Karpas-422 (cell line): ENCODE measurements around the gene AMBRA1. TPM values are rescaled to one million over a fixed set of nuclear protein-coding genes. Genes with fewer than 3 reads are reported as not detected.

Experiments
- DNase-seq: peaks from one replicate; pipeline ENCODE4 v3.0.0-alpha.2; 2015
- H2AFZ ChIP-seq: fragments of 200-600 bp; sonication (generic); 2 replicates; pipeline ENCODE4 v1.6.1; 2014; ENCODE audit warnings: antibody characterized with exemption, low read length, mixed read lengths
- H3K27ac ChIP-seq: fragments of 200-600 bp; sonication (generic); 2 replicates; pipeline ENCODE4 v1.5.1; 2014; ENCODE audit warnings: mild to moderate bottlenecking, low read length, moderate library complexity
- H3K27me3 ChIP-seq: fragments of 200-600 bp; sonication (generic); 2 replicates; pipeline ENCODE4 v1.6.1; 2014; ENCODE audit warnings: low read length, mixed read lengths
- H3K36me3 ChIP-seq: fragments of 200-600 bp; sonication (generic); 2 replicates; pipeline ENCODE4 v1.6.1; 2014; ENCODE audit warnings: low read length, mixed read lengths; ENCODE audit not compliant: insufficient read depth
- H3K4me1 ChIP-seq: fragments of 200-600 bp; sonication (generic); 2 replicates; pipeline ENCODE4 v1.6.1; 2014; ENCODE audit warnings: mild to moderate bottlenecking, low read length, mixed read lengths
- H3K4me2 ChIP-seq: fragments of 200-600 bp; sonication (generic); 2 replicates; pipeline ENCODE4 v1.6.1; 2014; ENCODE audit warnings: low read length, low read depth, mild to moderate bottlenecking; ENCODE audit not compliant: poor library complexity, severe bottlenecking
- H3K4me3 ChIP-seq: fragments of 200-600 bp; sonication (generic); 2 replicates; pipeline ENCODE4 v1.5.1; 2014; ENCODE audit warnings: mild to moderate bottlenecking, antibody characterized with exemption, low read length, mixed read lengths
- H3K79me2 ChIP-seq: fragments of 200-600 bp; sonication (generic); 2 replicates; pipeline ENCODE4 v1.6.1; 2014; ENCODE audit warnings: mild to moderate bottlenecking, low read length, mixed read lengths
- H3K9ac ChIP-seq: fragments of 200-600 bp; sonication (generic); 2 replicates; pipeline ENCODE4 v1.6.0; 2014; ENCODE audit warnings: low read length
- H3K9me2 ChIP-seq: fragments of 200-600 bp; sonication (generic), shearing (Covaris generic); replicated peaks from 2 replicates; pipeline ENCODE4 v1.6.0; 2014; ENCODE audit warnings: mild to moderate bottlenecking, low read length, moderate library complexity; ENCODE audit not compliant: insufficient read depth
- H3K9me3 ChIP-seq: fragments of 300-700, 200-600 bp; sonication (generic); 2 replicates; pipeline ENCODE4 v1.6.1; 2014; ENCODE audit warnings: low read length, mixed read lengths
- H4K20me1 ChIP-seq: fragments of 200-600 bp; sonication (generic); 2 replicates; pipeline ENCODE4 v1.6.1; 2014; ENCODE audit warnings: mild to moderate bottlenecking, antibody characterized with exemption, low read length, low read depth; ENCODE audit not compliant: insufficient read depth
- total RNA-seq: library from RNA; depleted of rRNA; stranded (reverse); fragments of >200 nt; shearing (Covaris generic); gene quantifications from 2 replicates; pipeline ENCODE4 v1.2.3, GENCODE V29; 2014; ENCODE audit warnings: low replicate concordance

AMBRA1 gene
- total RNA-seq, 1 experiment from 2014 or later: 30.3 TPM

- Histone ChIP-seq H3K36me3 (no peaks in the 10 kb centered on the region), H3K79me2 (no peaks in the 10 kb centered on the region), H4K20me1 (no peaks in the 10 kb centered on the region), H3K4me3 (no peak overlapping the region), H3K4me2 (no peak overlapping the region), H2AFZ (no peak overlapping the region), H3K27ac (no peak overlapping the region), H3K27me3 (no peaks in the 10 kb centered on the region), H3K9me3 (no peaks in the 10 kb centered on the region), H3K9ac (no peak overlapping the region), H3K9me2 (no peaks in the 10 kb centered on the region), H3K4me1 (no peaks in the 10 kb centered on the region)
- no peak for DNase-seq
Measured at GRCh38 chr11:46435679-46436078, 158.1 kb downstream of the AMBRA1 start.

- Histone ChIP-seq H3K36me3 (no peaks in the 10 kb centered on the region), H3K9me2 (no peaks in the 10 kb centered on the region), H3K27ac (no peak overlapping the region), H3K4me3 (no peak overlapping the region), H3K9me3 (no peaks in the 10 kb centered on the region), H3K4me2 (no peak overlapping the region), H2AFZ (no peak overlapping the region), H3K9ac (no peak overlapping the region), H3K79me2 (no peaks in the 10 kb centered on the region), H3K27me3 (no peaks in the 10 kb centered on the region), H4K20me1 (no peaks in the 10 kb centered on the region), H3K4me1 (no peaks in the 10 kb centered on the region)
- DNase-seq: no peak
Measured at GRCh38 chr11:46431211-46431610, 162.6 kb downstream of the AMBRA1 start.

- H3K9me3 ChIP-seq: no peaks in the 10 kb centered on the region
- H2AFZ ChIP-seq: no peak overlapping the region
- H3K9ac ChIP-seq: no peak overlapping the region
- H3K4me1 ChIP-seq: no peaks in the 10 kb centered on the region
- H3K27me3 ChIP-seq: no peaks in the 10 kb centered on the region
- no peak overlapping the region for H3K4me2 ChIP-seq
- no peak for DNase-seq
- H3K9me2 ChIP-seq: no peaks in the 10 kb centered on the region
- H3K27ac ChIP-seq: no peak overlapping the region
- H3K4me3 ChIP-seq: no peak overlapping the region
- no peaks in the 10 kb centered on the region for H4K20me1 ChIP-seq
- H3K36me3 ChIP-seq: no peaks in the 10 kb centered on the region
- H3K79me2 ChIP-seq: no peaks in the 10 kb centered on the region
Measured at GRCh38 chr11:46429717-46430116, 164.1 kb downstream of the AMBRA1 start.

GRCh38 chr11:46427364-46427763 is 166.5 kb downstream of the AMBRA1 start:
- no peaks in the 10 kb centered on the region for H3K4me1 ChIP-seq
- H3K9ac ChIP-seq: no peak overlapping the region
- peak; percentile 49 for DNase-seq
- no peak overlapping the region for H3K4me3 ChIP-seq
- H3K79me2 ChIP-seq: no peaks in the 10 kb centered on the region
- no peak overlapping the region for H3K4me2 ChIP-seq
- no peaks in the 10 kb centered on the region for H3K36me3 ChIP-seq
- H2AFZ ChIP-seq: no peak overlapping the region
- H3K9me3 ChIP-seq: no peaks in the 10 kb centered on the region
- no peaks in the 10 kb centered on the region for H3K27me3 ChIP-seq
- no peaks in the 10 kb centered on the region for H4K20me1 ChIP-seq
- no peaks in the 10 kb centered on the region for H3K9me2 ChIP-seq
- H3K27ac ChIP-seq: no peak overlapping the region

GRCh38 chr11:46426233-46426991 is 167.4 kb downstream of the AMBRA1 start:
- Histone ChIP-seq H3K27ac (no peak overlapping the region), H2AFZ (no peak overlapping the region), H3K9me2 (no peaks in the 10 kb centered on the region), H3K36me3 (no peaks in the 10 kb centered on the region), H4K20me1 (no peaks in the 10 kb centered on the region), H3K4me2 (no peak overlapping the region), H3K9me3 (no peaks in the 10 kb centered on the region), H3K9ac (no peak overlapping the region), H3K4me3 (no peak overlapping the region), H3K4me1 (no peaks in the 10 kb centered on the region), H3K79me2 (no peaks in the 10 kb centered on the region), H3K27me3 (no peaks in the 10 kb centered on the region)
- DNase-seq: no peak

GRCh38 chr11:46422588-46422987 is 171.2 kb downstream of the AMBRA1 start:
- no peak for DNase-seq
- no peak overlapping the region for H3K27ac ChIP-seq
- no peaks in the 10 kb centered on the region for H3K9me3 ChIP-seq
- H3K27me3 ChIP-seq: no peaks in the 10 kb centered on the region
- no peak overlapping the region for H3K4me2 ChIP-seq
- no peaks in the 10 kb centered on the region for H3K9me2 ChIP-seq
- no peak overlapping the region for H2AFZ ChIP-seq
- H3K4me3 ChIP-seq: no peak overlapping the region
- no peaks in the 10 kb centered on the region for H4K20me1 ChIP-seq
- no peaks in the 10 kb centered on the region for H3K36me3 ChIP-seq
- no peak overlapping the region for H3K9ac ChIP-seq
- no peaks in the 10 kb centered on the region for H3K79me2 ChIP-seq
- no peaks in the 10 kb centered on the region for H3K4me1 ChIP-seq

- Histone ChIP-seq H4K20me1 (no peaks in the 10 kb centered on the region), H3K9me3 (no peaks in the 10 kb centered on the region), H3K27me3 (no peaks in the 10 kb centered on the region), H3K4me1 (no peaks in the 10 kb centered on the region), H2AFZ (no peak overlapping the region), H3K79me2 (no peaks in the 10 kb centered on the region), H3K4me3 (no peak overlapping the region), H3K9me2 (no peaks in the 10 kb centered on the region), H3K9ac (no peak overlapping the region), H3K27ac (no peak overlapping the region), H3K4me2 (no peak overlapping the region), H3K36me3 (no peaks in the 10 kb centered on the region)
- no peak for DNase-seq
Measured at GRCh38 chr11:46421257-46421880, 172.5 kb downstream of the AMBRA1 start.

- no peak overlapping the region for H3K27ac ChIP-seq
Measured at GRCh38 chr11:46420513-46420912, 173.3 kb downstream of the AMBRA1 start.

More at GRCh38 chr11:46420513-46420912, 173.3 kb downstream of the AMBRA1 start:
- no peak overlapping the region for H3K4me2 ChIP-seq
- H2AFZ ChIP-seq: no peak overlapping the region
- H3K9me2 ChIP-seq: no peaks in the 10 kb centered on the region
- H3K4me1 ChIP-seq: no peaks in the 10 kb centered on the region
- H3K27me3 ChIP-seq: no peaks in the 10 kb centered on the region
- no peaks in the 10 kb centered on the region for H3K79me2 ChIP-seq
- no peaks in the 10 kb centered on the region for H4K20me1 ChIP-seq
- no peak for DNase-seq
- H3K9ac ChIP-seq: no peak overlapping the region
- H3K36me3 ChIP-seq: no peaks in the 10 kb centered on the region
- no peaks in the 10 kb centered on the region for H3K9me3 ChIP-seq
- no peak overlapping the region for H3K4me3 ChIP-seq
